ENCODE data around the gene CNOT4.

CNOT4 gene

GRCh38 chr7:135466442-135467206, 43.3 kb downstream of the CNOT4 start:
- H3K4me3 ChIP-seq (ENCODE audit: control insufficient read depth, low read depth, low read length) = no peak overlapping the region
- TF ChIP-seq, protein P1, sequence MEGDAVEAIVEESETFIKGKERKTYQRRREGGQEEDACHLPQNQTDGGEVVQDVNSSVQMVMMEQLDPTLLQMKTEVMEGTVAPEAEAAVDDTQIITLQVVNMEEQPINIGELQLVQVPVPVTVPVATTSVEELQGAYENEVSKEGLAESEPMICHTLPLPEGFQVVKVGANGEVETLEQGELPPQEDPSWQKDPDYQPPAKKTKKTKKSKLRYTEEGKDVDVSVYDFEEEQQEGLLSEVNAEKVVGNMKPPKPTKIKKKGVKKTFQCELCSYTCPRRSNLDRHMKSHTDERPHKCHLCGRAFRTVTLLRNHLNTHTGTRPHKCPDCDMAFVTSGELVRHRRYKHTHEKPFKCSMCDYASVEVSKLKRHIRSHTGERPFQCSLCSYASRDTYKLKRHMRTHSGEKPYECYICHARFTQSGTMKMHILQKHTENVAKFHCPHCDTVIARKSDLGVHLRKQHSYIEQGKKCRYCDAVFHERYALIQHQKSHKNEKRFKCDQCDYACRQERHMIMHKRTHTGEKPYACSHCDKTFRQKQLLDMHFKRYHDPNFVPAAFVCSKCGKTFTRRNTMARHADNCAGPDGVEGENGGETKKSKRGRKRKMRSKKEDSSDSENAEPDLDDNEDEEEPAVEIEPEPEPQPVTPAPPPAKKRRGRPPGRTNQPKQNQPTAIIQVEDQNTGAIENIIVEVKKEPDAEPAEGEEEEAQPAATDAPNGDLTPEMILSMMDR (IDR thresholded peaks at IDR 0.05; ENCODE audit: control insufficient read depth, insufficient read depth, low read depth, low read length, missing control alignments) = no peak
- DNase-seq (ENCODE audit: low read depth) = no peak

DNA sequence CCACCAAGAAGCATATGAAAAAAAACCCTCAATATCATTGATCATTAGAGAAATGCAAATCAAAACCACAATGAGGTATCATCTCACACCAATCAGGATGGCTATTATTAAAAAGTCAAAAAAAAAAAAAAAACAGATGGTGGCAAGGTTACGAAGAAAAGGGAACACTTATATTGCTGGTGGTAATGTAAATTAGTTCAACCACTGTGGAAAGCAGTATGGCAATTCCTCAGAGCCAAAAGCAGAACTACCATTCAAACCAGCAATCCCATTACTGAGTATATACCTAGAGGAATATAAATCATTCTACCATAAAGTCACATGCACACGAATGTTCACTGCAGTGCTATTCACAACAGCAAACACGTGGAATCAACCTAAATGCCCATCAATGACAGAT, 46.0 kb downstream of the CNOT4 start:
- TF ChIP-seq, protein P1 (IDR thresholded peaks at IDR 0.05; ENCODE audit: control insufficient read depth, insufficient read depth, low read depth, low read length, missing control alignments) = no peak
- no peak for DNase-seq (ENCODE audit: low read depth)

GRCh38 chr7:135459951-135460567, 49.8 kb downstream of the CNOT4 start:
- H3K4me3 ChIP-seq (ENCODE audit: control insufficient read depth, low read depth, low read length) = no peak overlapping the region
- TF ChIP-seq, protein P1 (IDR thresholded peaks at IDR 0.05; ENCODE audit: control insufficient read depth, insufficient read depth, low read depth, low read length, missing control alignments) = no peak
- no peak for DNase-seq (ENCODE audit: low read depth)

More for the DNA sequence above, 46.0 kb downstream of the CNOT4 start:
- no peak overlapping the region for H3K4me3 ChIP-seq (ENCODE audit: control insufficient read depth, low read depth, low read length)

GRCh38 chr7:135459076-135459475, 50.8 kb downstream of the CNOT4 start:
- no peak overlapping the region for H3K4me3 ChIP-seq (ENCODE audit: control insufficient read depth, low read depth, low read length)
- TF ChIP-seq, protein P1 (IDR thresholded peaks at IDR 0.05; ENCODE audit: control insufficient read depth, insufficient read depth, low read depth, low read length, missing control alignments) = no peak
- no peak for DNase-seq (ENCODE audit: low read depth)

- DNase-seq (ENCODE audit: low read depth) = no peak
- H3K4me3 ChIP-seq (ENCODE audit: control insufficient read depth, low read depth, low read length) = no peak overlapping the region
- TF ChIP-seq, protein P1 (IDR thresholded peaks at IDR 0.05; ENCODE audit: control insufficient read depth, insufficient read depth, low read depth, low read length, missing control alignments) = no peak
These were observed 55.8 kb downstream of the CNOT4 start for GRCh38 chr7:135454060-135454459.

DNA sequence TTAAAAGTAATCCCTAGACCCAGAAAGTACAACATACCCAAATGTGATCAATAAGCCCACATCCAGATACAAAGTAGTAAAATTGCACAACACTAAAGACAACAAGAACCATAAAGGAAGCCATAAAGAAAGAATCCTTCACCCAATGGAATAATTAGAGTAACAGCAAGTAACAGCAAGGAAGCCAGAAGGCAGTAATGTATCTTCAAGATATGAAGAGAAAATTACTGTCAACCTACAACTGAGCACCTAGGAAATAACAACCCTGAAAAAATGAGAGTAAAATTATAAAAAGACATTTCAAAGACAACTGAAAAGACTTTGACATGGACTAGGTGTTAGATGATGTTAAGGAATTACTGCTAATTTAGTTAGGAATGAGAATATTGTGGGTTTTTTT, 60.5 kb downstream of the CNOT4 start:
- TF ChIP-seq, protein P1 (IDR thresholded peaks at IDR 0.05; ENCODE audit: control insufficient read depth, insufficient read depth, low read depth, low read length, missing control alignments) = no peak
- no peak for DNase-seq (ENCODE audit: low read depth)
- no peak overlapping the region for H3K4me3 ChIP-seq (ENCODE audit: control insufficient read depth, low read depth, low read length)

Data from AG09309 (cell line).